NCI-H1930 (cell line): Measurements from ENCODE around the gene PNPT1.
A peak's percentile ranks its signal among the peaks of the same experiment; 100 is the strongest.
"Not testable (repeated sequence)": the region's sequence is repeated elsewhere in the genome, so short reads cannot be mapped to it uniquely, and the experiment has no call there.

Source experiments
- DNase-seq, 2 experiments: peaks; one replicate each; lab custom pipeline; 2025; lab: John Stamatoyannopoulos, UW

PNPT1 gene

GRCh38 chr2:55596795-55597194 is 96.8 kb downstream of the PNPT1 start:
- not testable (repeated sequence) for DNase-seq

- DNase-seq = no peak
Measured at GRCh38 chr2:55595536-55595935, 98.1 kb downstream of the PNPT1 start.

- DNase-seq = no peak
Measured at GRCh38 chr2:55592130-55592529, 101.5 kb downstream of the PNPT1 start.

GRCh38 chr2:55590810-55591440 is 102.7 kb downstream of the PNPT1 start:
- peak in 1 of 2 experiments; percentile 20 for DNase-seq

GRCh38 chr2:55585451-55586080 is 108.1 kb downstream of the PNPT1 start:
- no peak for DNase-seq
